SK-N-SH (cell line): ENCODE results near the gene NLN. TPM values are rescaled to one million over a fixed set of nuclear protein-coding genes. Genes with fewer than 3 reads are reported as not detected.

ENCODE experiments used
- CTCF ChIA-PET: fragments of 300-600, 350-600 bp; formaldehyde crosslinking; extraction: SDS; loops from one replicate; lab custom pipeline; 2021; lab: Yijun Ruan, JAX
- POLR2A ChIA-PET: fragments of 350-600 bp; sonication (Branson Sonifier 250); formaldehyde crosslinking; extraction: SDS; loops from one replicate; lab custom pipeline; 2020; ENCODE audit warnings: antibody characterized with exemption, inconsistent platforms; lab: Yijun Ruan, JAX
- DNase-seq: peaks from one replicate; pipeline ENCODE4 v3.0.0; 2012
- H2AFZ ChIP-seq: fragments of 200-600 bp; sonication (generic); 2 replicates; pipeline ENCODE4 v1.8.1; 2016; ENCODE audit warnings: antibody characterized with exemption, mild to moderate bottlenecking, low read depth
- H3F3A ChIP-seq: fragments of 200-600 bp; sonication (generic); replicated peaks from 2 replicates; pipeline ENCODE3; 2016; ENCODE audit warnings: antibody characterized with exemption, mild to moderate bottlenecking; ENCODE audit not compliant: insufficient read depth
- H3K27ac ChIP-seq, 2 experiments: fragments of 200-500 bp in 1 of 2; fragments of 200-600 bp in 1 of 2; sonication (Bioruptor generic) in 1 of 2; sonication (generic), shearing (Covaris generic) in 1 of 2; 2 replicates each; pipeline versions ENCODE4 v1.5.1 to v1.6.1; 2014 to 2016; ENCODE audit warnings: low read depth in 2 of 2, inconsistent platforms in 1 of 2, low read length in 1 of 2, mild to moderate bottlenecking in 1 of 2, mixed read lengths in 1 of 2
- H3K27me3 ChIP-seq: fragments of 200-600 bp; sonication (generic), shearing (Covaris generic); 2 replicates; pipeline ENCODE4 v1.6.1; 2016; ENCODE audit warnings: mixed run types; ENCODE audit not compliant: insufficient read depth
- H3K36me3 ChIP-seq, 2 experiments: fragments of 200-500 bp in 1 of 2; fragments of 200-600 bp in 1 of 2; sonication (Bioruptor generic) in 1 of 2; sonication (generic) in 1 of 2; replicated peaks in 1 of 2; 2 replicates each; pipeline versions ENCODE3 to v1.5.1; 2014 to 2016; ENCODE audit warnings: low read length in 1 of 2, mild to moderate bottlenecking in 1 of 2; ENCODE audit not compliant: insufficient read depth in 2 of 2, control insufficient read depth in 1 of 2
- H3K4me1 ChIP-seq, 2 experiments: fragments of 200-500 bp in 1 of 2; fragments of 200-600 bp in 1 of 2; sonication (Bioruptor generic) in 1 of 2; sonication (generic), shearing (Covaris generic) in 1 of 2; 2 replicates each; pipeline versions ENCODE4 v1.5.1 to v1.6.1; 2014 to 2016; ENCODE audit warnings: low read depth in 1 of 2, low read length in 1 of 2, mixed run types in 1 of 2; ENCODE audit not compliant: insufficient read depth in 2 of 2, control insufficient read depth in 1 of 2
- H3K4me2 ChIP-seq: fragments of 200-600 bp; sonication (generic), shearing (Covaris generic); 2 replicates; pipeline ENCODE4 v1.6.1; 2017; ENCODE audit warnings: mixed run types
- H3K4me3 ChIP-seq, 2 experiments: fragments of 200-500 bp in 1 of 2; fragments of 200-600 bp in 1 of 2; sonication (Bioruptor generic) in 1 of 2; sonication (generic), shearing (Covaris generic) in 1 of 2; 2 replicates each; pipeline versions ENCODE4 v1.5.1 to v1.8.1; 2014 to 2016; ENCODE audit warnings: low read depth in 2 of 2, inconsistent platforms in 1 of 2, low read length in 1 of 2, mild to moderate bottlenecking in 1 of 2, mixed read lengths in 1 of 2, moderate library complexity in 1 of 2
- H3K79me2 ChIP-seq: fragments of 200-600 bp; sonication (generic); 2 replicates; pipeline ENCODE4 v1.8.1; 2017; ENCODE audit warnings: mild to moderate bottlenecking; ENCODE audit not compliant: insufficient read depth
- H3K9ac ChIP-seq: fragments of 200-600 bp; sonication (generic); 2 replicates; pipeline ENCODE4 v1.6.1; 2017; ENCODE audit warnings: mixed run types
- H3K9me2 ChIP-seq: fragments of 200-600 bp; sonication (generic); 2 replicates; pipeline ENCODE4 v1.6.1; 2017; ENCODE audit warnings: mixed run types
- H3K9me3 ChIP-seq: fragments of 200-600 bp; sonication (generic); 2 replicates; pipeline ENCODE4 v1.6.1; 2017; ENCODE audit warnings: mixed run types, mild to moderate bottlenecking, moderate library complexity
- H4K20me1 ChIP-seq: fragments of 200-600 bp; sonication (generic); 2 replicates; pipeline ENCODE4 v1.6.1; 2017; ENCODE audit warnings: mild to moderate bottlenecking, mixed run types; ENCODE audit not compliant: insufficient read depth
- CHD2 ChIP-seq: fragments of 150-350 bp; IDR thresholded peaks from 2 replicates; pipeline ENCODE4 v1.6.1; 2018; ENCODE audit warnings: low read length; ENCODE audit not compliant: partially characterized antibody
- ELF1 ChIP-seq: IDR thresholded peaks from 2 replicates; pipeline ENCODE4 v1.4.0; 2012
- EP300 ChIP-seq, 2 experiments: IDR thresholded peaks; 2 replicates each; pipeline versions ENCODE4 v1.4.0 to v1.6.1; 2012; ENCODE audit warnings: borderline replicate concordance in 1 of 2, low read depth in 1 of 2, low read length in 1 of 2
- EZH2phosphoT487 ChIP-seq: fragments of 200-600 bp; sonication (generic); IDR thresholded peaks from 2 replicates; pipeline ENCODE4 v1.6.1; 2017; ENCODE audit warnings: low read depth, mixed run types, mild to moderate bottlenecking, antibody characterized with exemption, moderate library complexity, borderline replicate concordance
- FOSL2 ChIP-seq: IDR thresholded peaks from 2 replicates; pipeline ENCODE4 v1.4.0; 2012; ENCODE audit warnings: low read depth, mild to moderate bottlenecking, moderate library complexity, borderline replicate concordance
- FOXJ3 ChIP-seq: sonication (generic); formaldehyde crosslinking; IDR thresholded peaks from 2 replicates; pipeline ENCODE4 v1.5.1; 2020; ENCODE audit warnings: mild to moderate bottlenecking, missing genetic modification reagents
- FOXM1 ChIP-seq: IDR thresholded peaks from 2 replicates; pipeline ENCODE4 v1.4.0; 2012; ENCODE audit warnings: low read depth, mild to moderate bottlenecking
- GABPA ChIP-seq: IDR thresholded peaks from 2 replicates; pipeline ENCODE4 v1.4.0; 2012; ENCODE audit warnings: low read depth, mild to moderate bottlenecking
- GATA2 ChIP-seq: sonication (generic); formaldehyde crosslinking; IDR thresholded peaks from 2 replicates; pipeline ENCODE4 v1.5.0; 2020; ENCODE audit warnings: mild to moderate bottlenecking, missing genetic modification reagents
- IRF3 ChIP-seq: fragments of 150-350 bp; IDR thresholded peaks from 2 replicates; pipeline ENCODE4 v1.6.1; 2016; ENCODE audit warnings: mild to moderate bottlenecking, low read depth, low read length
- JUND ChIP-seq: IDR thresholded peaks from 2 replicates; pipeline ENCODE4 v1.4.0; 2012
- MAX ChIP-seq: IDR thresholded peaks from 2 replicates; pipeline ENCODE4 v1.4.0; 2012; ENCODE audit warnings: low read depth
- MXI1 ChIP-seq: IDR thresholded peaks from 2 replicates; pipeline ENCODE4 v1.6.1; 2012; ENCODE audit warnings: mild to moderate bottlenecking, low read depth, low read length, improper control_type of control experiment
- POLR2AphosphoS5 ChIP-seq: IDR thresholded peaks from 2 replicates; pipeline ENCODE4 v1.6.1; 2012; ENCODE audit warnings: low read depth, low read length
- RAD21 ChIP-seq: IDR thresholded peaks from 2 replicates; pipeline ENCODE4 v1.6.1; 2012; ENCODE audit warnings: mild to moderate bottlenecking, low read length
- RCOR1 ChIP-seq: fragments of 150-350 bp; IDR thresholded peaks from 2 replicates; pipeline ENCODE4 v1.6.1; 2017; ENCODE audit warnings: antibody characterized with exemption, low read length
- REST ChIP-seq: IDR thresholded peaks from 2 replicates; pipeline ENCODE4 v1.6.1; 2012; ENCODE audit warnings: mild to moderate bottlenecking, low read depth, low read length, moderate library complexity
- SIN3A ChIP-seq: IDR thresholded peaks from 2 replicates; pipeline ENCODE4 v1.6.1; 2012; ENCODE audit warnings: low read depth, mild to moderate bottlenecking, low read length, moderate library complexity, borderline replicate concordance
- SMC3 ChIP-seq: IDR thresholded peaks from 2 replicates; pipeline ENCODE4 v1.6.1; 2012; ENCODE audit warnings: low read depth, low read length, improper control_type of control experiment
- TCF12 ChIP-seq: IDR thresholded peaks from 2 replicates; pipeline ENCODE4 v1.4.0; 2012
- TEAD4 ChIP-seq: IDR thresholded peaks from 2 replicates; pipeline ENCODE4 v1.4.0; 2012; ENCODE audit warnings: mild to moderate bottlenecking, borderline replicate concordance; ENCODE audit not compliant: insufficient read depth
- USF1 ChIP-seq: IDR thresholded peaks from 2 replicates; pipeline ENCODE4 v1.4.0; 2012; ENCODE audit warnings: low read depth, borderline replicate concordance
- USF2 ChIP-seq: fragments of 150-350 bp; IDR thresholded peaks from 2 replicates; pipeline ENCODE4 v1.6.1; 2017; ENCODE audit warnings: antibody characterized with exemption, low read length, low read depth, borderline replicate concordance
- WGBS: methylation state at CpG from one replicate; pipeline ENCODE4 v1.1.6; 2017; ENCODE audit warnings: low lambda C conversion rate; 5-methylcytosine and 5-hydroxymethylcytosine counted together
- polyA plus RNA-seq, 3 experiments: library from polyadenylated mRNA; depleted of rRNA; stranded (reverse); fragments of >200 nt; gene quantifications; 2 replicates each; pipeline ENCODE4 v1.2.3, GENCODE V29; 2012

NLN gene
- polyA plus RNA-seq, 1 of the 3 experiments (the other 2 are of a cell fraction): 17.1 TPM

- Histone ChIP-seq H3F3A (peaks cover 22% of the 10 kb centered on the region), H3K36me3 (no peaks in the 10 kb centered on the region), H3K27ac (peak overlapping the region; percentile 81 to 91), H3K4me3 (peak overlapping the region; percentile 18 to 34; a peak in 3 of 4 replicates), H3K9me3 (no peaks in the 10 kb centered on the region), H3K9me2 (no peaks in the 10 kb centered on the region), H3K4me2 (peak overlapping the region; percentile 64), H3K79me2 (no peaks in the 10 kb centered on the region), H3K9ac (peak overlapping the region; percentile 22; the same call in 1 of the 2 replicates), H4K20me1 (no peaks in the 10 kb centered on the region), H3K4me1 (peaks cover 21 to 27% of the 10 kb centered on the region in 2 experiments; a peak in 3 of 4 replicates), H2AFZ (0 out of 2 replicates have a peak overlapping the region, but pooled peaks have one; percentile 4), H3K27me3 (no peaks in the 10 kb centered on the region)
- CTCF ChIA-PET: interaction anchor here (1.1 kb wide), 2 partner anchors 12 to 108 kb away, joined by 3 read pairs; no protein-coding TSS in a partner anchor
- peak; percentile 34 for DNase-seq
- POLR2A ChIA-PET: interaction anchor here (0.6 kb wide), 1 partner anchor 40 kb away, joined by 7 read pairs; no protein-coding TSS in a partner anchor
- 21% methylated on average over 12 of the region's 12 CpGs for WGBS
- TF ChIP-seq USF1 (no peak), TCF12 (peak; percentile 95), ELF1 (no peak), CHD2 (peak; percentile 36), GATA2 (CRISPR knock-in tag) (peak; percentile 64), EP300 (IDR thresholded peaks at IDR 0.05; ENCODE audit: borderline replicate concordance in 1 of 2, low read depth in 1 of 2, low read length in 1 of 2) (peak; percentile 50 to 98), MXI1 (no peak), FOXM1 (peak; percentile 92), FOXJ3 (CRISPR knock-in tag) (no peak), USF2 (no peak), MAX (no peak), SMC3 (0 out of 2 replicates have a peak, but pooled peaks have one; percentile 10), POLR2AphosphoS5 (peak; percentile 80; the same call in 1 of the 2 replicates), JUND (peak; percentile 90), EZH2phosphoT487 (no peak), FOSL2 (peak; percentile 79), RAD21 (no peak; the same call in 1 of the 2 replicates), REST (no peak), GABPA (no peak), TEAD4 (peak; percentile 96), IRF3 (no peak), SIN3A (peak; percentile 20; the same call in 1 of the 2 replicates), RCOR1 (peak; percentile 73)
Observed at GRCh38 chr5:65828022-65828896, 106.3 kb downstream of the NLN start.
